Measurements from ENCODE around the gene ESR1.

- TF ChIP-seq, protein P1, sequence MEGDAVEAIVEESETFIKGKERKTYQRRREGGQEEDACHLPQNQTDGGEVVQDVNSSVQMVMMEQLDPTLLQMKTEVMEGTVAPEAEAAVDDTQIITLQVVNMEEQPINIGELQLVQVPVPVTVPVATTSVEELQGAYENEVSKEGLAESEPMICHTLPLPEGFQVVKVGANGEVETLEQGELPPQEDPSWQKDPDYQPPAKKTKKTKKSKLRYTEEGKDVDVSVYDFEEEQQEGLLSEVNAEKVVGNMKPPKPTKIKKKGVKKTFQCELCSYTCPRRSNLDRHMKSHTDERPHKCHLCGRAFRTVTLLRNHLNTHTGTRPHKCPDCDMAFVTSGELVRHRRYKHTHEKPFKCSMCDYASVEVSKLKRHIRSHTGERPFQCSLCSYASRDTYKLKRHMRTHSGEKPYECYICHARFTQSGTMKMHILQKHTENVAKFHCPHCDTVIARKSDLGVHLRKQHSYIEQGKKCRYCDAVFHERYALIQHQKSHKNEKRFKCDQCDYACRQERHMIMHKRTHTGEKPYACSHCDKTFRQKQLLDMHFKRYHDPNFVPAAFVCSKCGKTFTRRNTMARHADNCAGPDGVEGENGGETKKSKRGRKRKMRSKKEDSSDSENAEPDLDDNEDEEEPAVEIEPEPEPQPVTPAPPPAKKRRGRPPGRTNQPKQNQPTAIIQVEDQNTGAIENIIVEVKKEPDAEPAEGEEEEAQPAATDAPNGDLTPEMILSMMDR (optimal IDR thresholded peaks at IDR 0.05 in 1 of 3, IDR thresholded peaks at IDR 0.05 in 1 of 3, conservative IDR thresholded peaks at IDR 0.05 in 1 of 3; ENCODE audit: extremely low read depth in 1 of 3, insufficient read depth in 2 of 3, low read length in 3 of 3): no peak
- TF ChIP-seq EZH2 (IDR thresholded peaks at IDR 0.05; ENCODE audit: low read length): no peak
These were observed 242.0 kb downstream of the ESR1 start for GRCh38 chr6:152049502-152049901.

Data from keratinocyte (primary cell).